Measurements from ENCODE around the gene STX11. TPM values are rescaled to one million over a fixed set of nuclear protein-coding genes. Genes with fewer than 3 reads are reported as not detected.

The STX11 gene
- total and polyA plus RNA-seq, 2 of the 13 experiments (the other 11 are each of a cell fraction or from before 2014, with no cell fraction given) = 0.03 TPM; not detected in 1

DNA sequence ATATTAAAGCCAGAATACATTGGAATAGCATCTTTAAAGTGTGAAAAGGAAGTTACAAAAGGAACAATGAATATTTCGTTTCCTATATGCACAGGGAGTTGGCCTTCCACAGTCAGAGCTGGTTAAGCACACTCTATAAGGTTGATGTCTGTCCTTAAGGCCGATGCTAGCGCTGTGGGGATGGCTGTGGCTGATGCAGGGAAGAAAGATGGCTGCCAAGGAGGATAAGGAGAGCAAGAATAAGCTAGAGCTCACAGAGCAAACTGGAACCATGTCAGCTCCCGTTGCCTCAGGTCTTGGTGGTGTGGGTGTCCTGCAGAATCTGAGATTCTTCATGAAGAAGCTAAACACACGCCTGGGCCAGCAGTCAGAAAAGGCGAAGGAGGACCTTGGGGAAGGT is 20.8 kb upstream of the STX11 start:
- DNase-seq (ENCODE audit: low spot score) = no peak
- Histone ChIP-seq H3K27me3 (ENCODE audit: control insufficient read depth in 1 of 2, insufficient read depth in 2 of 2, low read length in 2 of 2) (peaks cover 0 to 13% of the 10 kb centered on the region in 2 experiments; a peak in 2 of 5 replicates), H3K4me3 (replicated peaks in 1 of 3; ENCODE audit: insufficient read depth in 1 of 3, low read depth in 2 of 3, low read length in 3 of 3) (no peak overlapping the region), H3K9ac (ENCODE audit: insufficient read depth, low read depth, low read length) (no peak overlapping the region), H2AFZ (ENCODE audit: low read length) (no peak overlapping the region), H3K36me3 (replicated peaks in 1 of 2; ENCODE audit: control insufficient read depth in 1 of 2, insufficient read depth in 2 of 2, low read length in 2 of 2) (no peaks in the 10 kb centered on the region), H3K27ac (ENCODE audit: extremely low read length, insufficient read depth, low read length) (no peak overlapping the region), H3K4me1 (ENCODE audit: insufficient read depth, low read length) (no peaks in the 10 kb centered on the region), H3K9me3 (ENCODE audit: low read length) (no peaks in the 10 kb centered on the region), H4K20me1 (ENCODE audit: insufficient read depth, low read length) (no peaks in the 10 kb centered on the region), H3K4me2 (ENCODE audit: low read depth, low read length) (no peak overlapping the region), H3K79me2 (ENCODE audit: insufficient read depth, low read length) (no peaks in the 10 kb centered on the region)
- WGBS (ENCODE audit: low lambda C conversion rate) = 26% methylated on average over 6 of the region's 6 CpGs
- no peak for ATAC-seq
- no peak for TF ChIP-seq SETDB1 (CRISPR knock-in tag; IDR thresholded peaks at IDR 0.05; ENCODE audit: borderline replicate concordance)
- TF ChIP-seq ZNF234 (CRISPR knock-in tag; conservative IDR thresholded peaks at IDR 0.05) = no peak
- no peak for FAIRE-seq
- BruUV-seq (replicated peaks) = no TSS peak
- CTCF ChIA-PET (ENCODE audit: low intra/inter-chr PET ratio, low total read pairs) = no interaction called here
- in situ Hi-C loops (cut with HindIII; ENCODE audit: extremely low pct_ligation_motif_present, low pct_unique_long_range_greater_than_20kb) = no loop called here
- POLR2A ChIA-PET = no interaction called here
- intact Hi-C loops (cut with micrococcal nuclease; ENCODE audit: unreplicated experiment) = no loop called here

DNA sequence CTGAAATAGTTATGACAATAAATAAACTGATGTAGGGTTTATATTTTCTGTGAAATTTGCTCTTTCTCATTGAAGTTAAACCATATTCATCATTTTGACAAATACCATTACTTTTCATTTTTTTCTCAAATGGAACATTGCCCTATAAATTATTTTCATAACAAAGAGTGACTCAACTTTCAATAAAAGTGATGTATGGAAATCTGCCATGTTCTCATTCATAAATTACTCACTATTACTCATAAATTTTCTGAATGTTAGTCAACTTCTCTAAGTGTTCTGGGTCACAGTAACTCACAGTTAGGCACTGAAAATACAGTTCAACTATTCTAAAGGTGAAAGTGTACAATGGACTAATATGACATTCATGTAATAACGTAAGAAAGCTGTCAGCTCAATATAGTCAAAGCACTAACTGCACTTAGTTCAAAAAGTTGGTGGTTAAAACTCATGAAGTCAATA is 19.0 kb upstream of the STX11 start:
- Histone ChIP-seq H3K79me2 (ENCODE audit: insufficient read depth, low read length) (no peaks in the 10 kb centered on the region), H3K27ac (ENCODE audit: extremely low read length, insufficient read depth, low read length) (no peak overlapping the region), H3K36me3 (replicated peaks in 1 of 2; ENCODE audit: control insufficient read depth in 1 of 2, insufficient read depth in 2 of 2, low read length in 2 of 2) (no peaks in the 10 kb centered on the region), H3K9me3 (ENCODE audit: low read length) (no peaks in the 10 kb centered on the region), H3K9ac (ENCODE audit: insufficient read depth, low read depth, low read length) (no peak overlapping the region), H4K20me1 (ENCODE audit: insufficient read depth, low read length) (no peaks in the 10 kb centered on the region), H3K4me3 (replicated peaks in 1 of 3; ENCODE audit: insufficient read depth in 1 of 3, low read depth in 2 of 3, low read length in 3 of 3) (no peak overlapping the region), H3K4me1 (ENCODE audit: insufficient read depth, low read length) (no peaks in the 10 kb centered on the region), H2AFZ (ENCODE audit: low read length) (no peak overlapping the region), H3K4me2 (ENCODE audit: low read depth, low read length) (no peak overlapping the region), H3K27me3 (ENCODE audit: control insufficient read depth in 1 of 2, insufficient read depth in 2 of 2, low read length in 2 of 2) (0 out of 5 replicates have a peak, but pooled peaks cover 0 to 5% of the 10 kb centered on the region in 2 experiments)
- intact Hi-C loops (cut with micrococcal nuclease; ENCODE audit: unreplicated experiment) (no loop called here), in situ Hi-C loops (cut with HindIII; ENCODE audit: extremely low pct_ligation_motif_present, low pct_unique_long_range_greater_than_20kb) (no loop called here)
- TF ChIP-seq ZNF615 (CRISPR knock-in tag; IDR thresholded peaks at IDR 0.05; ENCODE audit: borderline replicate concordance) (no peak), ZNF510 (CRISPR knock-in tag; IDR thresholded peaks at IDR 0.05; ENCODE audit: low read depth) (no peak), PTBP1 (IDR thresholded peaks at IDR 0.05; ENCODE audit: low read depth, low read length, poor library complexity, severe bottlenecking) (no peak), ZNF101 (CRISPR knock-in tag; IDR thresholded peaks at IDR 0.05; ENCODE audit: borderline replicate concordance, low read depth) (no peak), RORA (CRISPR knock-in tag; IDR thresholded peaks at IDR 0.05) (no peak)
- BruUV-seq (replicated peaks) = no TSS peak
- DNase-seq (ENCODE audit: low spot score) (no peak), ATAC-seq (no peak), FAIRE-seq (no peak)
- ChIA-PET CTCF (ENCODE audit: low intra/inter-chr PET ratio, low total read pairs) (no interaction called here), POLR2A (no interaction called here)
- WGBS (ENCODE audit: low lambda C conversion rate) = 49% methylated on average over 1 of the region's 1 CpG

All from HepG2 (cell line).